Neural progenitor cell (in vitro differentiated cells): ENCODE measurements around the gene SLC39A7. TPM values are rescaled to one million over a fixed set of nuclear protein-coding genes. Genes with fewer than 3 reads are reported as not detected.

Experiments used
- DNase-seq: peaks from one replicate; pipeline ENCODE4 v3.0.0-alpha.2; 2016; ENCODE audit warnings: low spot score
- H2AFZ ChIP-seq: fragments of 200-600 bp; sonication (generic); replicated peaks from 2 replicates; pipeline ENCODE4 v1.6.1; 2016; ENCODE audit warnings: antibody characterized with exemption
- H3F3A ChIP-seq: fragments of 200-600 bp; sonication (generic); 2 replicates; pipeline ENCODE4 v1.6.1; 2016; ENCODE audit warnings: antibody characterized with exemption, low read depth
- H3K27ac ChIP-seq: fragments of 200-600 bp; sonication (generic); 2 replicates; pipeline ENCODE4 v1.5.1; 2016; ENCODE audit warnings: mild to moderate bottlenecking
- H3K27me3 ChIP-seq: fragments of 200-600 bp; sonication (generic); 2 replicates; pipeline ENCODE4 v1.6.1; 2016; ENCODE audit warnings: mild to moderate bottlenecking, moderate library complexity
- H3K36me3 ChIP-seq: fragments of 200-600 bp; sonication (generic); 2 replicates; pipeline ENCODE4 v1.5.1; 2016
- H3K4me1 ChIP-seq: fragments of 200-600 bp; sonication (generic); 2 replicates; pipeline ENCODE4 v1.6.1; 2016; ENCODE audit warnings: mixed run types
- H3K4me2 ChIP-seq: fragments of 200-600 bp; sonication (generic); 2 replicates; pipeline ENCODE4 v1.6.1; 2016
- H3K4me3 ChIP-seq: fragments of 200-600 bp; sonication (generic); 2 replicates; pipeline ENCODE4 v1.5.1; 2016
- H3K79me2 ChIP-seq: fragments of 200-600 bp; sonication (generic); 2 replicates; pipeline ENCODE4 v1.6.1; 2016; ENCODE audit warnings: low read depth
- H3K9ac ChIP-seq: fragments of 200-600 bp; sonication (generic); 2 replicates; pipeline ENCODE4 v1.6.1; 2016
- H3K9me3 ChIP-seq: fragments of 200-600 bp; sonication (generic); 2 replicates; pipeline ENCODE4 v1.5.1; 2016; ENCODE audit warnings: low read depth
- H4K20me1 ChIP-seq: fragments of 200-600 bp; sonication (generic); 2 replicates; pipeline ENCODE4 v1.6.1; 2016; ENCODE audit warnings: low read depth
- H3K27ac Mint-ChIP-seq: 3 replicates; pipeline ENCODE4 v1.8.0; 2021; ENCODE audit warnings: mixed read lengths
- H3K27me3 Mint-ChIP-seq: 2 replicates; pipeline ENCODE4 v1.8.0; 2022; ENCODE audit warnings: low read depth, mild to moderate bottlenecking, inconsistent platforms, moderate library complexity, mixed read lengths; ENCODE audit not compliant: insufficient read depth
- H3K36me3 Mint-ChIP-seq: 3 replicates; pipeline ENCODE4 v1.8.0; 2021; ENCODE audit warnings: mixed read lengths
- H3K4me1 Mint-ChIP-seq: 3 replicates; pipeline ENCODE4 v1.8.0; 2021; ENCODE audit warnings: mixed read lengths
- H3K4me3 Mint-ChIP-seq: 3 replicates; pipeline ENCODE4 v1.8.0; 2021; ENCODE audit warnings: mild to moderate bottlenecking, moderate library complexity, mixed read lengths
- H3K9me3 Mint-ChIP-seq: 3 replicates; pipeline ENCODE4 v1.8.0; 2020; ENCODE audit warnings: mixed read lengths
- EZH2 ChIP-seq: fragments of 200-600 bp; sonication (generic); IDR thresholded peaks from 2 replicates; pipeline ENCODE4 v1.6.1; 2017; ENCODE audit warnings: antibody characterized with exemption, mild to moderate bottlenecking, moderate library complexity
- EZH2phosphoT487 ChIP-seq: fragments of 200-600 bp; sonication (generic); IDR thresholded peaks from 2 replicates; pipeline ENCODE4 v1.6.1; 2017; ENCODE audit warnings: antibody characterized with exemption
- total RNA-seq: library from RNA; depleted of rRNA; stranded (reverse); fragments of >200 nt; gene quantifications from 2 replicates; pipeline ENCODE4 v1.2.3, GENCODE V29; 2015; ENCODE audit warnings: low replicate concordance
- TF ChIP-seq, protein P1 (sequence below): fragments of 200-600 bp; sonication (generic); IDR thresholded peaks from 2 replicates; pipeline ENCODE4 v1.5.1; 2017; ENCODE audit warnings: antibody characterized with exemption, mild to moderate bottlenecking

The SLC39A7 gene
- total RNA-seq, 1 donor from 2014 or later = 40.8 TPM

DNA sequence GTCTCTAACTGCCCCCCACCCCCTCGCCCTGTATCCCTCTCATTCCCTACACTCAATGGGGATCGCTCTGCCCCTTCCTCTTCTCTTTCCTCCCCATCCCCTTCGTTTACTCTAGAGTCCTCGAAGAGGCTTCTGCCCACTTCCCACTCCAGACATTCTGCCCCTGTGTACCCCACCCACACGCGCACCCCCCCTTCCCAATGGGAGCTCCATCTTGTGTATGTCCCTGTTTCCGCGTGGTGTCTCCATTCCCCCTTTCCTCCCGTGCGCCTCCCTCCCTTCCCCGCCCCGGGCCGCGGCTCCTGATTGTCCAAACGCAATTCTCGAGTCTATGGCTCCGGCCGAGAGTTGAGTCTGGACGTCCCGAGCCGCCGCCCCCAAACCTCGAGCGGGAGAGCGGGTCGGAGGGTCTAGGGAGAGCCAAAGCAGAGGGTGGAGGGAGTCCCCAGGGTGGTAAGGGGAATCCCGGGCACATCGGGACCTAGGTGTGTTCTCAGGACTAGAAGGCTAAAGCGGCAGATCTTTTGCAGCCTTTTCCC, 7.0 kb downstream of the SLC39A7 start:
- Histone ChIP-seq H3K4me1 (peaks cover 39% of the 10 kb centered on the region), H3K36me3 (no peaks in the 10 kb centered on the region), H3K4me3 (peak overlapping the region; percentile 93), H3K27ac (no peak overlapping the region), H3K27me3 (peaks cover 26% of the 10 kb centered on the region), H2AFZ (peak overlapping the region; percentile 46), H3K4me2 (peak overlapping the region; percentile 94), H3K79me2 (peaks cover 20% of the 10 kb centered on the region), H3F3A (peaks cover 57% of the 10 kb centered on the region), H3K9me3 (no peaks in the 10 kb centered on the region), H3K9ac (peak overlapping the region; percentile 65), H4K20me1 (peaks cover 54% of the 10 kb centered on the region)
- H3K4me1 Mint-ChIP-seq = peaks cover 68% of the 10 kb centered on the region
- H3K27me3 Mint-ChIP-seq = peaks cover 13% of the 10 kb centered on the region
- peak; percentile 74 for DNase-seq
- peak overlapping the region; percentile 99 for H3K27ac Mint-ChIP-seq
- TF ChIP-seq EZH2 (peak; percentile 15), EZH2phosphoT487 (peak; percentile 15)
- TF ChIP-seq, protein P1, sequence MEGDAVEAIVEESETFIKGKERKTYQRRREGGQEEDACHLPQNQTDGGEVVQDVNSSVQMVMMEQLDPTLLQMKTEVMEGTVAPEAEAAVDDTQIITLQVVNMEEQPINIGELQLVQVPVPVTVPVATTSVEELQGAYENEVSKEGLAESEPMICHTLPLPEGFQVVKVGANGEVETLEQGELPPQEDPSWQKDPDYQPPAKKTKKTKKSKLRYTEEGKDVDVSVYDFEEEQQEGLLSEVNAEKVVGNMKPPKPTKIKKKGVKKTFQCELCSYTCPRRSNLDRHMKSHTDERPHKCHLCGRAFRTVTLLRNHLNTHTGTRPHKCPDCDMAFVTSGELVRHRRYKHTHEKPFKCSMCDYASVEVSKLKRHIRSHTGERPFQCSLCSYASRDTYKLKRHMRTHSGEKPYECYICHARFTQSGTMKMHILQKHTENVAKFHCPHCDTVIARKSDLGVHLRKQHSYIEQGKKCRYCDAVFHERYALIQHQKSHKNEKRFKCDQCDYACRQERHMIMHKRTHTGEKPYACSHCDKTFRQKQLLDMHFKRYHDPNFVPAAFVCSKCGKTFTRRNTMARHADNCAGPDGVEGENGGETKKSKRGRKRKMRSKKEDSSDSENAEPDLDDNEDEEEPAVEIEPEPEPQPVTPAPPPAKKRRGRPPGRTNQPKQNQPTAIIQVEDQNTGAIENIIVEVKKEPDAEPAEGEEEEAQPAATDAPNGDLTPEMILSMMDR = no peak
- peak overlapping the region; percentile 99 for H3K4me3 Mint-ChIP-seq
- H3K9me3 Mint-ChIP-seq = no peaks in the 10 kb centered on the region
- peaks cover 29% of the 10 kb centered on the region for H3K36me3 Mint-ChIP-seq

DNA sequence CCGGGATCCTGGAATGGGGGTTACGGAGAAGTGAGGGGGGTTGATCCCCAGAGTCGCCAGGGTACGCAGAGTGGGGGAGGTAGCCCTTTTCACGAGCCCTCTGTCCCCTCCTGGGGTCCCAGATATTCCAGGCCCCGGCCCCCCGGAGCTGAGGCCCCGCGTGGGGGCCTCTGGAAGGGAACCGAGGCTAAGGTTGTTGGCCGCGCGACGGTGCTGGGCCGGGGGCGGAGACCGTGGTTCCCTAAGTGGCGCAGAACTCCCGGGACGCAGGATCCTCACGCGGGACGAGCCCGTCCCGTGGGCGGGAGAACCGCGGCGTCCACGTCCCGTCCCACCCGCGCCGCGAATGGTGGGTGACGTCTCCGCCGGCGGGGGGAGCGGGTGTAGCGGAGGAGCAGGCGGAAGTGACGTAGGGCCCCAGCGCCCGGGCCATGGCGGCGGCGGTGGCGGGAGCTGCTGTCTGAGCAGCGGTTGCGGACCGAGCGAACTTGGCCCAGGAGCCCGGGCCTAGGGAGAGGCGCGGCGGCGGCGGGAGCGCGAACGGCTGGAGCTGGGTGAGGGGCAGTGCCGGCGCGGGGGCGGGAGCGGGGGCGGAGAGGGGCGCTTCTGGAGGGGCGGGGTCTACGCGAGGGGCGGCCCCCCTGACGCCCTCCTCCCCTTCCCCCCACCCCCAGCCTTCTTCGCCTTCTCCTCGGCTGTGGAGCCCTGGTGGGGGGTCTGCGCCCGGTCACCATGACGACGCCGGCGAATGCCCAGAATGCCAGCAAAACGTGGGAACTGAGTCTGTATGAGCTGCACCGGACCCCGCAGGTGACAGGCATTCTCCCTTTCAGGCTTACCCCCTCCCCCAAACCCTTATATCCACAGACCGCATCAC, 7.7 kb downstream of the SLC39A7 start, which contains the start of gene RING1:
RING1 (plus strand) TSS at position 410 of the 877 bp plus-strand sequence; CDS start at position 733, 323 bp downstream.
- peaks cover 53% of the 10 kb centered on the region for H4K20me1 ChIP-seq
- H2AFZ ChIP-seq = peak within 1 kb of the TSS; percentile 46
- peaks cover 33% of the 10 kb centered on the region for H3K27me3 ChIP-seq
- Mint-ChIP-seq H3K9me3 (no peaks in the 10 kb centered on the region), H3K36me3 (peaks cover 22% of the 10 kb centered on the region), H3K4me3 (peak within 1 kb of the TSS; percentile 99), H3K4me1 (peaks cover 66% of the 10 kb centered on the region), H3K27me3 (peaks cover 15% of the 10 kb centered on the region), H3K27ac (peak within 1 kb of the TSS; percentile 99)
- peaks cover 20% of the 10 kb centered on the region for H3K79me2 ChIP-seq
- H3K4me2 ChIP-seq = peak within 1 kb of the TSS; percentile 94
- H3K9ac ChIP-seq = peak within 1 kb of the TSS; percentile 65
- H3F3A ChIP-seq = peaks cover 55% of the 10 kb centered on the region
- TF ChIP-seq EZH2phosphoT487 (no peak), EZH2 (no peak)
- TF ChIP-seq, protein P1 = no peak
- no peaks in the 10 kb centered on the region for H3K36me3 ChIP-seq
- no peaks in the 10 kb centered on the region for H3K9me3 ChIP-seq
- peaks cover 42% of the 10 kb centered on the region for H3K4me1 ChIP-seq
- peak within 1 kb of the TSS; percentile 69 for H3K27ac ChIP-seq
- DNase-seq = peak; percentile 91
- peak within 1 kb of the TSS; percentile 93 for H3K4me3 ChIP-seq

DNA sequence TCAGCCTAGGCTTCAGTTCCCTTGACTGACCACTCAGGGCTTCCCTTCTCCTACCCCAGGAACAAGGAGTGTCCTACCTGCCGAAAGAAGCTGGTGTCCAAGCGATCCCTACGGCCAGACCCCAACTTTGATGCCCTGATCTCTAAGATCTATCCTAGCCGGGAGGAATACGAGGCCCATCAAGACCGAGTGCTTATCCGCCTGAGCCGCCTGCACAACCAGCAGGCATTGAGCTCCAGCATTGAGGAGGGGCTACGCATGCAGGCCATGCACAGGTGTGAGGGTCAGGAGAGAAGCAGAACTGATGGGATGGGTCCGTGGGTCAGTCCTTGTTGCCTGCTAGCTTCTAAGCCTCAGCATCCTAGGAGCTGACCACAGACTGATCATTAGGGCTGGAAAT, 9.2 kb downstream of the SLC39A7 start:
- peaks cover 48% of the 10 kb centered on the region for H3K27me3 ChIP-seq
- DNase-seq = no peak
- H3K4me1 ChIP-seq = peaks cover 41% of the 10 kb centered on the region
- H3K4me2 ChIP-seq = no peak overlapping the region
- H3K9ac ChIP-seq = no peak overlapping the region
- no peak overlapping the region for H2AFZ ChIP-seq
- no peaks in the 10 kb centered on the region for H3K36me3 ChIP-seq
- H4K20me1 ChIP-seq = peaks cover 45% of the 10 kb centered on the region
- peaks cover 53% of the 10 kb centered on the region for H3F3A ChIP-seq
- H3K4me3 ChIP-seq = no peak overlapping the region
- Mint-ChIP-seq H3K9me3 (no peaks in the 10 kb centered on the region), H3K36me3 (peaks cover 17% of the 10 kb centered on the region), H3K27ac (no peak overlapping the region), H3K4me3 (peak overlapping the region; percentile 99), H3K4me1 (peaks cover 69% of the 10 kb centered on the region), H3K27me3 (peaks cover 16% of the 10 kb centered on the region)
- no peak overlapping the region for H3K27ac ChIP-seq
- H3K9me3 ChIP-seq = no peaks in the 10 kb centered on the region
- peaks cover 20% of the 10 kb centered on the region for H3K79me2 ChIP-seq
- TF ChIP-seq EZH2phosphoT487 = no peak
- no peak for TF ChIP-seq EZH2
- TF ChIP-seq, protein P1 = no peak
